ENCODE data around the gene AHRR. TPM values are rescaled to one million over a fixed set of nuclear protein-coding genes. Genes with fewer than 3 reads are reported as not detected.
A peak's percentile ranks its signal among the peaks of the same experiment; 100 is the strongest.

AHRR gene
- 2.8 and 5.5 TPM in 2 replicates for total RNA-seq (2011; cell fraction: chromatin; rRNA removed; ENCODE audit: low replicate concordance)
- total RNA-seq (2011; cell fraction: nucleolus; rRNA removed) = 2.1 and 3.2 TPM in 2 replicates
- total RNA-seq (2011; cell fraction: nucleoplasm; rRNA removed) = 0.99 and 1.4 TPM in 2 replicates
- 0.82 and 1.1 TPM in 2 replicates for total RNA-seq (2014; rRNA removed)
- 0.18 and 0.61 TPM in 2 replicates for total RNA-seq (2014; rRNA removed; fragmentation: Illumina TruSeq; extraction: Trizol)
- total RNA-seq (2015; rRNA removed; fragmentation: Illumina TruSeq; extraction: Trizol) = 1.2 TPM in 2 replicates
- total RNA-seq (2021) = 1.6 and 1.8 TPM in 2 replicates
- 0.68 and 1.3 TPM in 2 replicates for polyA plus RNA-seq (2011; rRNA removed)
- polyA plus RNA-seq (2011; cell fraction: cytosol; rRNA removed) = 0.88 and 1.8 TPM in 2 replicates
- 5.4 and 7.4 TPM in 2 replicates for polyA plus RNA-seq (2011; cell fraction: nucleus; rRNA removed)
- polyA plus RNA-seq (2012) = 1.6 and 4.2 TPM in 2 replicates
- 0.43 and 0.72 TPM in 2 replicates for polyA plus RNA-seq (2014; fragmentation: Illumina TruSeq; extraction: Trizol)
- polyA plus RNA-seq (2014; fragmentation: Nextera tagmentation; extraction: Ambion mirVana) = under 1 TPM in 1 of 2 experiments, not detected in 1; 0.06 TPM
- polyA plus RNA-seq (2014; rRNA removed) = 0.89 and 1.8 TPM in 2 replicates
- 0.15 and 0.91 TPM in 2 replicates for polyA minus RNA-seq (2011; rRNA and poly(A)+ RNA removed)
- polyA minus RNA-seq (2011; cell fraction: cytosol; rRNA and poly(A)+ RNA removed) = 0.76 and 1.3 TPM in 2 replicates
- 2.3 and 2.9 TPM in 2 replicates for polyA minus RNA-seq (2011; cell fraction: nucleus; rRNA and poly(A)+ RNA removed)
- percentile 39 among the genes with signal in this experiment for Bru-seq, nascent RNA
- percentile 32 among the genes with signal in this experiment for BruChase-seq, experiment 1, labeled RNA remaining after a 2-hour chase
- BruChase-seq, experiment 2, labeled RNA remaining after a 6-hour chase = percentile 32 among the genes with signal in this experiment
- long read RNA-seq, experiment 1, partial matches to known transcripts = 1 of 14 reads
- long read RNA-seq, experiment 1, other reads (novel, unspliced or antisense) = 13 of 14 reads
- long read RNA-seq, experiment 2, partial matches to known transcripts = 1 of 2 reads
- long read RNA-seq, experiment 2, other reads (novel, unspliced or antisense) = 1 of 2 reads
- long read RNA-seq, experiment 3, partial matches to known transcripts = 0 of 1 reads
- long read RNA-seq, experiment 3, other reads (novel, unspliced or antisense) = 1 of 1 reads

DNA sequence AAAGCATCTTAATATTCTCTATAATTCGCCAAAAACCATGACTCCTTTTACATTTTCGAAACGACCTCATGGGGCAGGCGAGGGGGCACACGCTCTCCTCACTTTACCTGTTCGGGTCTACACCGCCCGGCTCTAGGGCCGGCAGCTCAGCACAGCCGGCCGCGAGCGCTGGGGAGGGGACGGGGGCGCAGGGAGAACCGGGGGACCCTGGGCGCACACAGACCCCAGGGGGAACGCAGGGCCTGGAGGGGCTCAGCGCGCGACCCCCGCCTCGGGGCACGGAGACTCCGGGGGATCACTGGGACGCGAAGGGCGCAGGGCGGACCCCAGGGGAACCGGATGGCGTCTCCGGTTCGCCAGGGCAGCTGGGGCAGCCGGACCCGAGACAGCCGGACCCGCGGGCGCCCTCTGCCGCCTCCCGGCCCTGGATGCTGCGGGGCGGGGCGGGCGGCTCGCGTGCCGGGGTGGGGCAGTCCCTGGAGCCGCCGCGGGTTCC, at the start of gene AHRR:
Gene AHRR, plus strand, starts transcription at position 485 of the 496 bp plus-strand sequence. CDS start 22,189 bp downstream, outside the sequence.
- DNase-seq (ENCODE audit: extremely low read depth in 1 of 4, low spot score in 3 of 4) (peak; percentile 60 to 92 (median 90)), FAIRE-seq (no peak), ATAC-seq (peak; percentile 90)
- in situ Hi-C loops (cut with MboI) = no loop called here
- Histone ChIP-seq H3K4me3 (peak within 1 kb of the TSS; percentile 21; the same call in 1 of the 2 replicates), H4K20me1 (replicated peaks; ENCODE audit: control insufficient read depth, insufficient read depth, low read length) (peaks cover 12% of the 10 kb centered on the region; the same call in 1 of the 2 replicates), H3K9me3 (replicated peaks; ENCODE audit: control insufficient read depth, insufficient read depth, low read depth, low read length) (no peaks in the 10 kb centered on the region), H3K4me1 (replicated peaks in 1 of 2; ENCODE audit: control insufficient read depth in 2 of 2, insufficient read depth in 2 of 2, low read length in 2 of 2) (peaks cover 0 to 57% of the 10 kb centered on the region in 2 experiments; a peak in 2 of 5 replicates), H3K9ac (ENCODE audit: insufficient read depth in 1 of 2, low read depth in 2 of 2, low read length in 2 of 2) (peak within 1 kb of the TSS in 1 of 2 experiments; percentile 52; a peak in 2 of 4 replicates), H3K36me3 (ENCODE audit: control insufficient read depth, insufficient read depth, low read length) (peaks cover 8% of the 10 kb centered on the region; the same call in 1 of the 3 replicates), H3K9me1 (ENCODE audit: control insufficient read depth, insufficient read depth, low read length) (no peaks in the 10 kb centered on the region), H3K27ac (ENCODE audit: extremely low read depth, low read depth, low read length) (no peak within 1 kb of the TSS), H3K4me2 (ENCODE audit: insufficient read depth, low read length) (peak within 1 kb of the TSS; percentile 40), H3K79me2 (ENCODE audit: control insufficient read depth, insufficient read depth, low read length) (no peaks in the 10 kb centered on the region), H2AFZ (ENCODE audit: low read depth, low read length) (no peak within 1 kb of the TSS), H3K27me3 (ENCODE audit: control insufficient read depth in 2 of 2, insufficient read depth in 2 of 2, low read length in 2 of 2) (peaks cover 10 to 42% of the 10 kb centered on the region in 2 experiments; a peak in 4 of 5 replicates)
- POLR2A ChIA-PET = interaction anchor here (0.9 kb wide), 1 partner anchor 125 kb away, joined by 3 read pairs; no protein-coding TSS in a partner anchor
- CTCF ChIA-PET (ENCODE audit: low intra/inter-chr PET ratio) = no interaction called here
- 12% methylated on average over 36 of the region's 51 CpGs for WGBS (ENCODE audit: insufficient coverage, low coverage, missing lambda C conversion rate)
- intact Hi-C loops (cut with micrococcal nuclease) = no loop called here
- no TSS peak for BruUV-seq (replicated peaks)
- TF ChIP-seq KAT2B (IDR thresholded peaks at IDR 0.05; ENCODE audit: low read depth, low read length) = no peak
- TF ChIP-seq, protein P1, sequence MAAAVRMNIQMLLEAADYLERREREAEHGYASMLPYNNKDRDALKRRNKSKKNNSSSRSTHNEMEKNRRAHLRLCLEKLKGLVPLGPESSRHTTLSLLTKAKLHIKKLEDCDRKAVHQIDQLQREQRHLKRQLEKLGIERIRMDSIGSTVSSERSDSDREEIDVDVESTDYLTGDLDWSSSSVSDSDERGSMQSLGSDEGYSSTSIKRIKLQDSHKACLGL (CRISPR knock-in tag; IDR thresholded peaks at IDR 0.05; ENCODE audit: borderline replicate concordance, poor library complexity, severe bottlenecking) = no peak
- TF ChIP-seq, protein P2, sequence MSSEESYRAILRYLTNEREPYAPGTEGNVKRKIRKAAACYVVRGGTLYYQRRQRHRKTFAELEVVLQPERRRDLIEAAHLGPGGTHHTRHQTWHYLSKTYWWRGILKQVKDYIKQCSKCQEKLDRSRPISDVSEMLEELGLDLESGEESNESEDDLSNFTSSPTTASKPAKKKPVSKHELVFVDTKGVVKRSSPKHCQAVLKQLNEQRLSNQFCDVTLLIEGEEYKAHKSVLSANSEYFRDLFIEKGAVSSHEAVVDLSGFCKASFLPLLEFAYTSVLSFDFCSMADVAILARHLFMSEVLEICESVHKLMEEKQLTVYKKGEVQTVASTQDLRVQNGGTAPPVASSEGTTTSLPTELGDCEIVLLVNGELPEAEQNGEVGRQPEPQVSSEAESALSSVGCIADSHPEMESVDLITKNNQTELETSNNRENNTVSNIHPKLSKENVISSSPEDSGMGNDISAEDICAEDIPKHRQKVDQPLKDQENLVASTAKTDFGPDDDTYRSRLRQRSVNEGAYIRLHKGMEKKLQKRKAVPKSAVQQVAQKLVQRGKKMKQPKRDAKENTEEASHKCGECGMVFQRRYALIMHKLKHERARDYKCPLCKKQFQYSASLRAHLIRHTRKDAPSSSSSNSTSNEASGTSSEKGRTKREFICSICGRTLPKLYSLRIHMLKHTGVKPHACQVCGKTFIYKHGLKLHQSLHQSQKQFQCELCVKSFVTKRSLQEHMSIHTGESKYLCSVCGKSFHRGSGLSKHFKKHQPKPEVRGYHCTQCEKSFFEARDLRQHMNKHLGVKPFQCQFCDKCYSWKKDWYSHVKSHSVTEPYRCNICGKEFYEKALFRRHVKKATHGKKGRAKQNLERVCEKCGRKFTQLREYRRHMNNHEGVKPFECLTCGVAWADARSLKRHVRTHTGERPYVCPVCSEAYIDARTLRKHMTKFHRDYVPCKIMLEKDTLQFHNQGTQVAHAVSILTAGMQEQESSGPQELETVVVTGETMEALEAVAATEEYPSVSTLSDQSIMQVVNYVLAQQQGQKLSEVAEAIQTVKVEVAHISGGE (CRISPR knock-in tag; IDR thresholded peaks at IDR 0.05) = no peak
- 0 out of 2 replicates have a peak, but pooled peaks have one; percentile 16 for TF ChIP-seq ZBTB7A (IDR thresholded peaks at IDR 0.05; ENCODE audit: borderline replicate concordance, control insufficient read depth, low read depth, low read length)
- no peak for TF ChIP-seq BMI1 (IDR thresholded peaks at IDR 0.05; ENCODE audit: low read length)
- TF ChIP-seq ZNF197 (CRISPR knock-in tag; IDR thresholded peaks at IDR 0.05; ENCODE audit: low read depth) = no peak
- peak; percentile 88 for TF ChIP-seq BHLHE40 (IDR thresholded peaks at IDR 0.05; ENCODE audit: low read length)
- TF ChIP-seq, protein P3, sequence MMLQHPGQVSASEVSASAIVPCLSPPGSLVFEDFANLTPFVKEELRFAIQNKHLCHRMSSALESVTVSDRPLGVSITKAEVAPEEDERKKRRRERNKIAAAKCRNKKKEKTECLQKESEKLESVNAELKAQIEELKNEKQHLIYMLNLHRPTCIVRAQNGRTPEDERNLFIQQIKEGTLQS (IDR thresholded peaks at IDR 0.05) = no peak
- TF ChIP-seq, protein P3 (CRISPR knock-in tag; conservative IDR thresholded peaks at IDR 0.05) = no peak
- peak; percentile 14; the same call in 1 of the 2 replicates for TF ChIP-seq SMC3 (conservative IDR thresholded peaks at IDR 0.05; ENCODE audit: insufficient read depth, low read depth, low read length)
- TF ChIP-seq ATF7 (IDR thresholded peaks at IDR 0.05) = no peak
